Mesenteric fat pad (tissue), 1 donor: ENCODE results near the gene ZNF784. TPM values are rescaled to one million over a fixed set of nuclear protein-coding genes. Genes with fewer than 3 reads are reported as not detected.
A peak's percentile ranks its signal among the peaks of the same experiment; 100 is the strongest.

Source experiments
- DNase-seq: peaks from one replicate; pipeline ENCODE4 v3.0.0-alpha.2; 2020; ENCODE audit warnings: low spot score
- total RNA-seq: library from RNA; stranded (reverse); fragmentation: NEBNext Ultra II Directional; extraction: Animal tissue kit (Norgen Biotek cat#: 25700); gene quantifications from one replicate; pipeline ENCODE4 v1.2.1, GENCODE V29; 2021
- donor health status: DM: yes; HTN: yes; CAD: no.

The ZNF784 gene
- total RNA-seq, 1 donor from 2014 or later, result 4.5 TPM

- no peak for DNase-seq
Observed at GRCh38 chr19:55656988-55657747, 32.8 kb upstream of the ZNF784 start.

DNA sequence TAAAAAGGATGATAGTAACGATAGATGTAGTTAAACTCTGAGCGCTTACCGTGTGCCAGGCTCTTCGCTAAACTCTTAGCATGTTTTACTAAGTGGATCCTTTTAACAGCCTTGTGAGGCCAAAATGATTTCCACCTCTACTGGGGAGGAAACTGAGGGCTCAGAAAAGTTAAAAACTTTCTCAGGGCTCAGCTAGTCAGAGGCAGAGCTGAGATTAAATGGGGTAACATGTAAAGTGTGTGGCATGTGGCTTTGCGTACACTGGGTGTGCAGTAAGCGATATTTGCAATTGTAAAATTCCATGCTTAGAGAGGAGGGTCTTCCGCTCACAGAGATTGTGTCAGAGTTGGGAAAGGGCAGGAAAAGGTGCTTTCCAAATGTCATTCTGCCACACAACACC lies 32.2 kb upstream of the ZNF784 start:
- DNase-seq, result no peak

DNA sequence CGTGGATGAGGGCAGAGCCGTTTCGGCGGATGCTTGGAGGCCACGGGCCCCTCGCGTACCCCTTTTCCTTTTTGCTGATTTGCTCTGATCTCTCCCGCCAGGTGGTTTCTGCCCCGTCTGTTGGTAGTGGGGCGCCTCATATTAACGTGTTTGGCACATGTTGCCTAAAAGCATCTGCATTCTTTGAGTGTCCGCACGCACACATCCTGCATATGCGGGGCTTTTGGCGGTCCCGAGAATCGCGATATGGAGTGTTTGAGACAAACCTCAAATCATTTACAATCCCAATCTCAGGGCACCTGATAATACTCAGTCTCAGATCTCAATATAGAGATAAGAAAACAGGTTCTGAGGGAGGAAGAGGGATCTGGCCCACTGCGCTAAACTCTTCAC lies 31.3 kb upstream of the ZNF784 start:
- DNase-seq, result no peak

GRCh38 chr19:55654868-55655647 lies 30.7 kb upstream of the ZNF784 start, which contains the start of gene U2AF2:
Gene U2AF2, plus strand, starts transcription at chr19:55655035. Its CDS starts 70 bp downstream, at chr19:55655105.
- DNase-seq, result peak; percentile 98

- peak; percentile 99 for DNase-seq
Observed at GRCh38 chr19:55654323-55654867, 30.0 kb upstream of the ZNF784 start.

GRCh38 chr19:55653651-55654322 lies 29.4 kb upstream of the ZNF784 start:
- DNase-seq, result peak; percentile 99

DNA sequence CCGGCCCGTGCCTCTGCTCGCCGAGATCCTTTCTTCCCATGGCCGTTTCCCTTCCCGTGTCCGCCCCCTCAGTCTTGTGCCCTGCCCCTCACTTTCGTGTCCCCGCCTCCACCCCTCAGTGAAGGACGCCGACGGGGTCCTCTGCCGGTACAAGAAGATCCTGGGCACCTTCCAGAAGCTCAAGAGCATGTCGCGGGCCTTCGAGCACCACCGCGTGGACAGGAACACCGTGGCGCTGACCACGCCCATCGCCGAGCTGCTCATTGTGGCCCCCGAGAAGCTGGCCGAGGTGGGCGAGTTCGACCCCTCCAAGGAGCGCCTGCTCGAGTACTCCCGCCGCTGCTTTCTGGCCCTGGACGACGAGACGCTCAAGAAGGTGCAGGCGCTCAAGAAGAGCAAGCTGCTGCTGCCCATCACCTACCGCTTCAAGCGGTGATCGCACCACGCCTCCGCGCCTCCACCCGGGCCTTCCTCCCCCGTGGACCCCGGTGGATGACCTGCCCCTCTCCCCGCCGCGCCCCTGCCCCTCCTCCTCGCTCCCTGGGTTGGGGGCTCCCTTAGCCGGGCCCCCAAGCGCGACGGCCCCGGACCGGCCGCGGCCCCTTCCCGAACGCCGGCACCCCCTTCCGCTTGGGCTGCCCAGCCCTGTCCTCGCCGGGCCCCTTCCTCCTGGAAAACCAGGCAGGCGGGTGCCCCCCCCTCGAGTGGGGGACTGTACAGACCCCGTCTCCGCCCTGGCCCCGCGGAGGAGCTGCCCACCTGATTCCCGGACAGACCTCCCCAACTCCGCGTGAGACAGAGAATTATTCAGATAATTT lies 28.2 kb upstream of the ZNF784 start:
- DNase-seq, result no peak

DNA sequence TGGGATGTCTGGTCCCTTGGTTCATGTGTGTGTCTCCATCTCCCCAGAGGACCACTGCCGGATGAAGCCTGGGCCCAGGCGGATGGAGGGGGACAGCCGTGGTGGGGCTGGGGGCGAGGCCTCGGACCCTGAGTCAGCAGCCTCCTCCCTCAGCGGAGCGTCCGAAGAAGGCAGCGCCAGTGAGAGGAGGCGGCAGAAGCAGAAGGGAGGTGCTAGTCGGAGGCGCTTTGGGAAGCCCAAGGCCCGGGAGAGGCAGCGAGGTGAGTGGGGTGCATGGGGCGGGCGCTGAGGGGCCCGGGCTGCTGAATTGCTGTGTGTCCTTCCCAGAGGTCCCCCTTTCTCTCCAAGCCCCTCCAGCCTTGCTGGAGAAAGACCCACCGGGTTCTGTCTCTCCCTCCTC lies 26.9 kb upstream of the ZNF784 start:
- DNase-seq, result no peak

GRCh38 chr19:55650602-55651230 lies 26.4 kb upstream of the ZNF784 start:
- DNase-seq, result no peak

DNA sequence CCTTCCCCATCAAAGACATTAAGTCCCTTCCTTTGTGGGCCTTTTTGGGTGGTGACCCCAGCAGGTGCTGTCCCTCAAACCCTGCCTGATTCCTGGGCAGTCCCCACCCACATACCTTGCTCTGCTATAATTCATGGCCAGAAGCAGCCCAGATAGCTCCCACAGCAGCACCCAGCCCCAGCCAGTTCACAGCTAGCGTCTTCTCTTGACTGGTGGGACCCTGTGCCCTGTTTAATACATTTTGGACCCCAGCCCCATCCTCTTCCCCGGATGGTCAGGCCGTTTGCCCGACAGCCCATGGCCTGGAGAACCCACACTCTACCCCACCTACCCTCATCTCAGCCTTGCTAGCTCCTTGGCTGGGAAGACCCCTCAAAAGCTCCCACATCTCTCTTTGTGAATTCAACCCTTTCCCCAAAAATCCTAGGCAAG lies 25.8 kb upstream of the ZNF784 start:
- DNase-seq, result no peak

- no peak for DNase-seq
Observed at GRCh38 chr19:55649268-55650125, 25.1 kb upstream of the ZNF784 start.

- DNase-seq, result no peak
Observed at GRCh38 chr19:55648585-55649267, 24.4 kb upstream of the ZNF784 start.

DNA sequence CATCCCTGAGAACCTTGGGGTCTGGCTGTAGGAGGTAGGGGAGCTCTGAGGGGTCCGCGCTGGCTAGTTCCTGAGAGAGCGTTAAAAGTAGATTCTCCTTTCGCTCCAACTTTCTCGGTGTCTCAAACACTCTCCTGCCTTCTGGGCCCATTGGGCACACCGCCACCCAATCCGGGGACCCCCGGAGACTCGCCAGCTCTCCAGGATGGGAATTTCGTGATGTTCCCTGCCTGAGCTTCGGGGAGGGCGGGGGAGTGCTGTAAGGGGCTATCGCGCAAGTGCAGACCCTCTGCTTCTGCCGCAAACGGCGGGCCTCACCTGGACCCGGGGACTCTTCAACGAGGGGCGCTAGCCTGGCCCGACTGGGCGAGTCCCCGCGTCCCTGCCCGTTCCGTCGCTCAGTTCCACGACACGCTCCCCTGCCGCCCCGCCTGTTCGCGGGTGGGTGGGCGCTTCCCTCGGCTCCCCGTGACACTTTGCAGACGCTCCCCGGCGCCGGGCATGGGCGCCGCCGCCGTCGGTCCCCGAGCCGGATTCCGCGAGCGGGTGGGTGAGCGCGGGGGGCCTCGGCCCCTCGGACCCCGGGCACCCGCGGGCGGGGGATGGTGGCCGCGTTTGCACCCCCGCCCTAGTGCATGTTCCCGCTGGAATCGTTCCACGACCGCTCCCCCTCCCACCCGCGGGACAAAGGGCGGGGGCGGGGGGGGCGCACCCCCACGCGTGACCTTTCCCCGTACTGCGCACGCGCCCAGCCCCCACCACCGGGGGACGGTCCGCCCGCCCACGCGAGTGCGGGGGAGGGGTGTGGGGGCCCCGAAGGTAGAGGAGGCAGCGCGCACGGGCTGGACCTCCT lies 23.6 kb upstream of the ZNF784 start, which contains the start of gene CCDC106:
Gene CCDC106, plus strand, starts transcription at position 481 of the 853 bp plus-strand sequence. CDS start 835 bp downstream, outside the sequence.
- DNase-seq, result no peak

DNA sequence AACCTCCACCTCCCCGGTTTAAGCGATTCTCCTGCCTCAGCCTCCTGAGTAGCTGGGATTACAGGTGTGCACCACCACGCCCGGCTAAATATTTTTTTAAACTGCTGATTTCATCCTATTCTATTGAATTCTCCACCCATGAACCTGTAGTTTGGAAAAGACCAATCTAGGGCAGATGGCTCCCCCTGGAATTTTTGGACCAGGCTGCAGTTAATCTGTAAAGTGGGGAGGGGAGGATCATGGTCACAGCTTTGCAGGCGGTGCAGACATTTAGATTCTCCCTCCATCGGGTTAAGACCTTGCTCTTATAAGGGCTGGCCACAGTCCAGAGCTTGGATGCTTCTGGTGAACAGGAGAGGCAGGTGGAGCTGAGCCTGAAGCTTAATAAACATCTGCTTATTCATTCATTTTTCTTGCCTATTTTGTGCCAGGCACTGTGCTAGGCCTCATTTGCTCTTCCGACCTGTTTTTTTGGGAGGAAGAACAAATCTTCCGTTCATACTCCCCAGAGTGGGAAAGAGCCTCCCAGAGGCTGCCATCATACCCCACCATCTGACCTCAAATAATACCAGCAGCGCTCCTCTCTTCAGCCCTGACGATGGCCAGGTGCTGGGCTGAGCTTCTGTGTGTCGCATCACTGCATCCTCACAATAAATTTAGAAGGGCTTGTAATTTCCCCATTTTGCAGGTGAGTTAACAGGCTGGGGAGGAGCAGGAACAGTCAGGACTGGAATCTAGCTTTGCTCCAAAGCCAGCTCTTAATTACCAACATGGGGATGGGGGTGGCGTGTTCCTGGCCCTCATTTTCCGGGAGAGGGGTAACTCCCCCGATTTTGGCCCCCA lies 22.7 kb upstream of the ZNF784 start:
- no peak for DNase-seq

GRCh38 chr19:55645512-55645881 lies 21.1 kb upstream of the ZNF784 start:
- DNase-seq, result no peak

- no peak for DNase-seq
Observed at GRCh38 chr19:55644842-55645511, 20.6 kb upstream of the ZNF784 start.
